Measurements from ENCODE around the gene ZNF438. TPM values are rescaled to one million over a fixed set of nuclear protein-coding genes. Genes with fewer than 3 reads are reported as not detected.

Gene ZNF438
- total and polyA plus RNA-seq, 2 of the 8 experiments (the other 6 are each of a cell fraction or from before 2014, with no cell fraction given) = 0.95 to 1.7 TPM

DNA sequence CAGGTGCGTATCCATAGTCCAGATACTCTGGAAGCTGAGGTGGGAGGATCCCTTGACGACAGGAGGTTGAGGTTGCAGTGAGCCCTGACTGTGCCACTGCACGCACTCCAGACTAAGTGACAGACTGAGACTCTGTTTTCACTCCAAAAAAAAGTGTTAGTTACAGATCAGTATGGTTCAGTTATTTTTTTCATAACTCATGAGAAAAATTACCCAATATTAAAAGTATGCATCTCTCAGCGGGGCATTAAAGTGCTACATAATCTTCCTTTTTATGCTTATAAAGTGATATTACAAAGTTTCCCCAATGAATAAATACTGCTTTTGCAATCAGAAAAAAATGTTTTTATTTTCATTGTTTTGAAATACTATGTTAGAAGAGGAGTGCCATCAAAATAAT lies 147.9 kb downstream of the ZNF438 start:
- H2AK5ac ChIP-seq (ENCODE audit: low read depth, low read length) = no peak overlapping the region
- no peaks in the 10 kb centered on the region for H3K9me3 ChIP-seq (ENCODE audit: insufficient read depth in 2 of 2, low read depth in 1 of 2, low read length in 1 of 2)
- no peak overlapping the region for H2AFZ ChIP-seq (ENCODE audit: low read length)
- H3K18ac ChIP-seq (ENCODE audit: extremely low read depth, low read length) = no peak overlapping the region
- 68% methylated on average over 4 of the region's 4 CpGs; no CpG with 5 or more reads in 1 of the 2 experiments for WGBS, 2 experiments (ENCODE audit: extremely low coverage in 1 of 2, insufficient coverage in 1 of 2, insufficient read length in 1 of 2, insufficient replicate concordance in 2 of 2, low coverage in 1 of 2, low lambda C conversion rate in 2 of 2, missing lambda C conversion rate in 1 of 2)
- ChIA-PET CTCF (ENCODE audit: partially characterized antibody) (no interaction called here), POLR2A (ENCODE audit: partially characterized antibody) (no interaction called here)
- DNase-seq (ENCODE audit: low read depth in 1 of 2, low spot score in 2 of 2) (no peak), FAIRE-seq (no peak)
- H4K20me1 ChIP-seq (replicated peaks in 1 of 2; ENCODE audit: control insufficient read depth in 1 of 2, insufficient read depth in 2 of 2, low read length in 2 of 2) = no peaks in the 10 kb centered on the region
- H2BK120ac ChIP-seq (replicated peaks; ENCODE audit: low read depth, low read length) = no peak overlapping the region
- no peak overlapping the region for H3K23ac ChIP-seq (ENCODE audit: insufficient read length)
- H3K23me2 ChIP-seq (ENCODE audit: low read depth, low read length) = no peaks in the 10 kb centered on the region
- no peak overlapping the region for H3K4me3 ChIP-seq (ENCODE audit: extremely low read depth in 1 of 4, insufficient read depth in 2 of 4, low read depth in 3 of 4, low read length in 4 of 4)
- H3K27ac ChIP-seq (ENCODE audit: low read depth, low read length) = no peak overlapping the region
- H4K91ac ChIP-seq (replicated peaks; ENCODE audit: insufficient read length, low read length) = no peak overlapping the region
- no peak overlapping the region for H2BK5ac ChIP-seq (ENCODE audit: low read depth, low read length)
- no peaks in the 10 kb centered on the region for H3K79me1 ChIP-seq (ENCODE audit: low read depth, low read length)
- H4K5ac ChIP-seq (ENCODE audit: insufficient read length, low read depth, low read length) = no peak overlapping the region
- H3K4me1 ChIP-seq (replicated peaks in 1 of 4; ENCODE audit: control insufficient read depth in 3 of 4, insufficient read depth in 4 of 4, low read length in 3 of 4) = peaks cover 0 to 4% (median under 1%) of the 10 kb centered on the region in 4 experiments; a peak in 1 of 7 replicates
- no peak overlapping the region for H2BK12ac ChIP-seq (ENCODE audit: low read depth, low read length)
- no peak overlapping the region for H3K56ac ChIP-seq (replicated peaks; ENCODE audit: insufficient read length, low read depth, low read length)
- no peak overlapping the region for H3K4ac ChIP-seq (replicated peaks; ENCODE audit: insufficient read length, low read depth, low read length)
- no peaks in the 10 kb centered on the region for H3K27me3 ChIP-seq (replicated peaks in 1 of 4; ENCODE audit: control insufficient read depth in 3 of 4, extremely low read depth in 1 of 4, insufficient read depth in 3 of 4, low read length in 3 of 4)
- H4K8ac ChIP-seq (ENCODE audit: extremely low read depth, insufficient read depth, low read length) = no peak overlapping the region
- H3K36me3 ChIP-seq (ENCODE audit: control insufficient read depth in 2 of 4, insufficient read depth in 4 of 4, low read length in 3 of 4) = no peaks in the 10 kb centered on the region
- H3K14ac ChIP-seq (ENCODE audit: insufficient read length) = no peak overlapping the region
- no peak overlapping the region for H3K9ac ChIP-seq (replicated peaks in 1 of 4; ENCODE audit: extremely low read depth in 1 of 4, low read depth in 3 of 4, low read length in 3 of 4)
- no peak overlapping the region for H3K4me2 ChIP-seq (ENCODE audit: insufficient read depth in 1 of 2, low read depth in 2 of 2, low read length in 2 of 2)
- TF ChIP-seq SUZ12 (IDR thresholded peaks at IDR 0.05; ENCODE audit: low read length) = no peak
- no peak overlapping the region for H2BK20ac ChIP-seq (ENCODE audit: low read length)
- H3K79me2 ChIP-seq (ENCODE audit: control insufficient read depth in 1 of 2, insufficient read depth in 2 of 2, low read length in 2 of 2) = no peaks in the 10 kb centered on the region
- no peak overlapping the region for H2BK15ac ChIP-seq (ENCODE audit: low read length)
